H9 (cell line): ENCODE data around the gene AP1S1. TPM values are rescaled to one million over a fixed set of nuclear protein-coding genes. Genes with fewer than 3 reads are reported as not detected.

ENCODE experiments used
- DNase-seq: peaks from one replicate; pipeline ENCODE4 v3.0.0-alpha.2; 2017
- H2AFZ ChIP-seq: one replicate; pipeline ENCODE4 v1.6.1; 2013; ENCODE audit warnings: mild to moderate bottlenecking, low read length, control low read depth, moderate library complexity
- H2AK5ac ChIP-seq: 2 replicates; pipeline ENCODE4 v1.6.1; 2013; ENCODE audit warnings: low read length, control low read depth, mixed read lengths; ENCODE audit not compliant: insufficient read length
- H2BK120ac ChIP-seq: one replicate; pipeline ENCODE4 v1.6.1; 2013; ENCODE audit warnings: low read depth, mild to moderate bottlenecking, low read length, control low read depth, inconsistent platforms; ENCODE audit not compliant: poor library complexity, severe bottlenecking
- H2BK12ac ChIP-seq: 2 replicates; pipeline ENCODE4 v1.6.1; 2013; ENCODE audit warnings: low read length, control low read depth, mixed read lengths, low read depth; ENCODE audit not compliant: insufficient read length
- H2BK15ac ChIP-seq: 2 replicates; pipeline ENCODE4 v1.6.1; 2013; ENCODE audit warnings: low read depth, low read length, control low read depth
- H2BK20ac ChIP-seq: one replicate; pipeline ENCODE4 v1.6.1; 2013; ENCODE audit warnings: low read depth, mild to moderate bottlenecking, low read length, control low read depth, inconsistent platforms; ENCODE audit not compliant: poor library complexity, severe bottlenecking
- H2BK5ac ChIP-seq: 2 replicates; pipeline ENCODE4 v1.6.1; 2013; ENCODE audit warnings: low read length, control low read depth, mixed read lengths; ENCODE audit not compliant: insufficient read length
- H3K14ac ChIP-seq: 2 replicates; pipeline ENCODE4 v1.6.1; 2013; ENCODE audit warnings: low read length, control low read depth; ENCODE audit not compliant: insufficient read depth
- H3K18ac ChIP-seq: 2 replicates; pipeline ENCODE4 v1.6.1; 2013; ENCODE audit warnings: low read depth, mild to moderate bottlenecking, mixed read lengths, low read length, control low read depth; ENCODE audit not compliant: insufficient read length
- H3K23ac ChIP-seq: 2 replicates; pipeline ENCODE4 v1.6.1; 2013; ENCODE audit warnings: low read length, control low read depth, mixed read lengths, low read depth; ENCODE audit not compliant: insufficient read length
- H3K23me2 ChIP-seq: 2 replicates; pipeline ENCODE4 v1.6.1; 2013; ENCODE audit warnings: low read depth, mild to moderate bottlenecking, mixed read lengths, low read length, control low read depth; ENCODE audit not compliant: insufficient read length, poor library complexity, severe bottlenecking
- H3K27ac ChIP-seq: 2 replicates; pipeline ENCODE4 v1.5.1; 2013; ENCODE audit warnings: low read length, control low read depth, mixed read lengths, low read depth; ENCODE audit not compliant: insufficient read length
- H3K27me3 ChIP-seq: 2 replicates; pipeline ENCODE4 v1.6.1; 2013; ENCODE audit warnings: low read length, control low read depth, inconsistent platforms; ENCODE audit not compliant: insufficient read depth
- H3K4ac ChIP-seq: 2 replicates; pipeline ENCODE4 v1.6.1; 2013; ENCODE audit warnings: low read depth, mild to moderate bottlenecking, control low read depth, inconsistent platforms, low read length, moderate library complexity
- H3K4me1 ChIP-seq: 2 replicates; pipeline ENCODE4 v1.6.1; 2013; ENCODE audit warnings: low read length, control low read depth, inconsistent platforms; ENCODE audit not compliant: insufficient read depth
- H3K4me2 ChIP-seq: 2 replicates; pipeline ENCODE4 v1.6.1; 2013; ENCODE audit warnings: low read length, control low read depth, mixed read lengths; ENCODE audit not compliant: insufficient read length, insufficient read depth
- H3K56ac ChIP-seq: 2 replicates; pipeline ENCODE4 v1.6.1; 2013; ENCODE audit warnings: low read depth, mild to moderate bottlenecking, mixed read lengths, low read length, control low read depth; ENCODE audit not compliant: insufficient read length
- H3K79me1 ChIP-seq: 2 replicates; pipeline ENCODE4 v1.6.1; 2013; ENCODE audit warnings: low read depth, mild to moderate bottlenecking, moderate library complexity, low read length, control low read depth, inconsistent platforms; ENCODE audit not compliant: insufficient read depth, poor library complexity, severe bottlenecking
- H3K79me2 ChIP-seq: 2 replicates; pipeline ENCODE4 v1.6.1; 2013; ENCODE audit warnings: low read length, control low read depth, inconsistent platforms; ENCODE audit not compliant: insufficient read depth
- H3K9ac ChIP-seq: 2 replicates; pipeline ENCODE4 v1.6.1; 2013; ENCODE audit warnings: low read length, control low read depth, mixed read lengths; ENCODE audit not compliant: insufficient read length; ENCODE audit errors: extremely low read depth
- H3K9me3 ChIP-seq: one replicate; pipeline ENCODE4 v1.6.1; 2013; ENCODE audit warnings: low read depth, low read length, inconsistent platforms; ENCODE audit not compliant: control insufficient read depth
- H3T11ph ChIP-seq: one replicate; pipeline ENCODE4 v1.6.1; 2013; ENCODE audit warnings: mild to moderate bottlenecking, low read length, control low read depth, inconsistent platforms
- H4K20me1 ChIP-seq: one replicate; pipeline ENCODE4 v1.6.1; 2013; ENCODE audit not compliant: control insufficient read depth, insufficient read length, insufficient read depth
- H4K5ac ChIP-seq: 2 replicates; pipeline ENCODE4 v1.6.1; 2013; ENCODE audit warnings: low read depth, mild to moderate bottlenecking, mixed read lengths, low read length, control low read depth; ENCODE audit not compliant: insufficient read length
- H4K8ac ChIP-seq: replicated peaks from 2 replicates; pipeline ENCODE4 v1.6.1; 2013; ENCODE audit warnings: low read length, control low read depth, mixed read lengths, low read depth; ENCODE audit not compliant: insufficient read length
- H4K91ac ChIP-seq: 2 replicates; pipeline ENCODE4 v1.6.1; 2013; ENCODE audit warnings: low read depth, mild to moderate bottlenecking, moderate library complexity, mixed read lengths, low read length, control low read depth; ENCODE audit not compliant: insufficient read length
- H3K27ac Mint-ChIP-seq, 3 experiments: 2 replicates in 2 of 3; 3 replicates in 1 of 3; pipeline ENCODE4 v1.8.0; 2020 to 2021; ENCODE audit warnings: mixed read lengths in 3 of 3, mild to moderate bottlenecking in 1 of 3, moderate library complexity in 1 of 3
- H3K27me3 Mint-ChIP-seq: 2 replicates; pipeline ENCODE4 v1.8.0; 2021; ENCODE audit warnings: low read depth, mild to moderate bottlenecking, moderate library complexity, mixed read lengths
- H3K36me3 Mint-ChIP-seq, 3 experiments: 2 replicates in 2 of 3; 3 replicates in 1 of 3; pipeline ENCODE4 v1.8.0; 2020 to 2021; ENCODE audit warnings: low read depth in 3 of 3, mixed read lengths in 3 of 3; ENCODE audit not compliant: insufficient read depth in 1 of 3
- H3K4me1 Mint-ChIP-seq, 2 experiments: 2 replicates each; pipeline ENCODE4 v1.8.0; 2020; ENCODE audit warnings: mixed read lengths in 2 of 2
- H3K4me3 Mint-ChIP-seq, 2 experiments: 2 replicates in 1 of 2; 3 replicates in 1 of 2; pipeline ENCODE4 v1.8.0; 2020 to 2021; ENCODE audit warnings: mild to moderate bottlenecking in 2 of 2, mixed read lengths in 2 of 2, moderate library complexity in 1 of 2
- H3K9me3 Mint-ChIP-seq, 2 experiments: 2 replicates in 1 of 2; 3 replicates in 1 of 2; pipeline ENCODE4 v1.8.0; 2020; ENCODE audit warnings: mild to moderate bottlenecking in 2 of 2, mixed read lengths in 2 of 2, moderate library complexity in 1 of 2
- WGBS: extraction: QIAGEN DNeasy Blood & Tissue Kit; methylation state at CpG from one replicate; pipeline ENCODE4 v1.1.7; 2013; ENCODE audit warnings: missing lambda C conversion rate, low lambda C conversion rate, mixed read lengths; ENCODE audit not compliant: insufficient read length; ENCODE audit errors: extremely low coverage; 5-methylcytosine and 5-hydroxymethylcytosine counted together
- total RNA-seq: library from RNA; stranded (reverse); gene quantifications from 2 replicates; pipeline ENCODE4 v1.2.1, GENCODE V29; 2021
- TF ChIP-seq, protein P1 (sequence below): fragments of 200-600 bp; sonication (generic); conservative IDR thresholded peaks from 3 replicates; pipeline ENCODE4 v1.8.0; 2021; ENCODE audit warnings: antibody characterized with exemption, mild to moderate bottlenecking

AP1S1 gene
- total RNA-seq, 1 experiment from 2014 or later = 65.2 TPM

DNA sequence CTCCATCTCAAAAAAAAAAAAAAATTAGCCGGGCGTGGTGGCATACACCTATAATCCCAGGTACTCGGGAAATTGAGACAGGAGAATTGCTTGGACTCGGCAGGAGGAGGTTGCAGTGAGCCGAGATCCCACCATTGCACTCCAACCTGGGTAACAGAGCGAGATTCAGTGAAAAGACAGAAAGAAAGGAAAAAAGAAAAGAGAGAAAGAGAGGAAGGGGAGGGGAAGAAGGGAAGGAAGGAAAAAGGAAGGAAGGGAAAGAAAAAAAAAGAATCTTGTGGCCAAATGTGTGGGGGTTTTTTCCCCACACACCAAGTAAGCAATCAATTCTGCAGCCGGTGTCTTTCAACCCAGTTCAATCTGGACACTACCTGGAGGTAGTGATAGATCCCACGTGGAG, 34.8 kb downstream of the AP1S1 start:
- H4K8ac ChIP-seq = no peak overlapping the region
- H3K56ac ChIP-seq = no peak overlapping the region
- H2BK5ac ChIP-seq = no peak overlapping the region
- H2BK20ac ChIP-seq = no peak overlapping the region
- no peaks in the 10 kb centered on the region for H3K79me1 ChIP-seq
- no peak overlapping the region for H3K4me2 ChIP-seq
- H2AK5ac ChIP-seq = no peak overlapping the region
- H4K91ac ChIP-seq = no peak overlapping the region
- H2AFZ ChIP-seq = no peak overlapping the region
- H3K23ac ChIP-seq = no peak overlapping the region
- H2BK120ac ChIP-seq = no peak overlapping the region
- no peak overlapping the region for H3K14ac ChIP-seq
- Mint-ChIP-seq H3K27ac (no peak overlapping the region; a peak in 1 of 7 replicates), H3K4me3 (no peak overlapping the region), H3K27me3 (peaks cover 5% of the 10 kb centered on the region), H3K4me1 (no peaks in the 10 kb centered on the region), H3K36me3 (no peaks in the 10 kb centered on the region), H3K9me3 (no peaks in the 10 kb centered on the region)
- H3T11ph ChIP-seq = no peak overlapping the region
- no peak overlapping the region for H3K18ac ChIP-seq
- H4K20me1 ChIP-seq = no peaks in the 10 kb centered on the region
- no peak overlapping the region for H3K4ac ChIP-seq
- H2BK15ac ChIP-seq = no peak overlapping the region
- no peak for DNase-seq
- no peaks in the 10 kb centered on the region for H3K23me2 ChIP-seq
- no peak overlapping the region for H3K9ac ChIP-seq
- H4K5ac ChIP-seq = no peak overlapping the region
- no peaks in the 10 kb centered on the region for H3K9me3 ChIP-seq
- H3K79me2 ChIP-seq = no peaks in the 10 kb centered on the region
- H3K27ac ChIP-seq = no peak overlapping the region
- WGBS = no CpG with 5 or more reads among the region's 8 CpGs
- no peaks in the 10 kb centered on the region for H3K27me3 ChIP-seq
- peaks cover 2% of the 10 kb centered on the region; the same call in 1 of the 2 replicates for H3K4me1 ChIP-seq
- no peak overlapping the region for H2BK12ac ChIP-seq
- TF ChIP-seq, protein P1, sequence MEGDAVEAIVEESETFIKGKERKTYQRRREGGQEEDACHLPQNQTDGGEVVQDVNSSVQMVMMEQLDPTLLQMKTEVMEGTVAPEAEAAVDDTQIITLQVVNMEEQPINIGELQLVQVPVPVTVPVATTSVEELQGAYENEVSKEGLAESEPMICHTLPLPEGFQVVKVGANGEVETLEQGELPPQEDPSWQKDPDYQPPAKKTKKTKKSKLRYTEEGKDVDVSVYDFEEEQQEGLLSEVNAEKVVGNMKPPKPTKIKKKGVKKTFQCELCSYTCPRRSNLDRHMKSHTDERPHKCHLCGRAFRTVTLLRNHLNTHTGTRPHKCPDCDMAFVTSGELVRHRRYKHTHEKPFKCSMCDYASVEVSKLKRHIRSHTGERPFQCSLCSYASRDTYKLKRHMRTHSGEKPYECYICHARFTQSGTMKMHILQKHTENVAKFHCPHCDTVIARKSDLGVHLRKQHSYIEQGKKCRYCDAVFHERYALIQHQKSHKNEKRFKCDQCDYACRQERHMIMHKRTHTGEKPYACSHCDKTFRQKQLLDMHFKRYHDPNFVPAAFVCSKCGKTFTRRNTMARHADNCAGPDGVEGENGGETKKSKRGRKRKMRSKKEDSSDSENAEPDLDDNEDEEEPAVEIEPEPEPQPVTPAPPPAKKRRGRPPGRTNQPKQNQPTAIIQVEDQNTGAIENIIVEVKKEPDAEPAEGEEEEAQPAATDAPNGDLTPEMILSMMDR = no peak
